Measurements from ENCODE around the gene CASP9. TPM values are rescaled to one million over a fixed set of nuclear protein-coding genes. Genes with fewer than 3 reads are reported as not detected.

CASP9 gene
- total RNA-seq, 1 donor from 2014 or later = 8.5 TPM

DNA sequence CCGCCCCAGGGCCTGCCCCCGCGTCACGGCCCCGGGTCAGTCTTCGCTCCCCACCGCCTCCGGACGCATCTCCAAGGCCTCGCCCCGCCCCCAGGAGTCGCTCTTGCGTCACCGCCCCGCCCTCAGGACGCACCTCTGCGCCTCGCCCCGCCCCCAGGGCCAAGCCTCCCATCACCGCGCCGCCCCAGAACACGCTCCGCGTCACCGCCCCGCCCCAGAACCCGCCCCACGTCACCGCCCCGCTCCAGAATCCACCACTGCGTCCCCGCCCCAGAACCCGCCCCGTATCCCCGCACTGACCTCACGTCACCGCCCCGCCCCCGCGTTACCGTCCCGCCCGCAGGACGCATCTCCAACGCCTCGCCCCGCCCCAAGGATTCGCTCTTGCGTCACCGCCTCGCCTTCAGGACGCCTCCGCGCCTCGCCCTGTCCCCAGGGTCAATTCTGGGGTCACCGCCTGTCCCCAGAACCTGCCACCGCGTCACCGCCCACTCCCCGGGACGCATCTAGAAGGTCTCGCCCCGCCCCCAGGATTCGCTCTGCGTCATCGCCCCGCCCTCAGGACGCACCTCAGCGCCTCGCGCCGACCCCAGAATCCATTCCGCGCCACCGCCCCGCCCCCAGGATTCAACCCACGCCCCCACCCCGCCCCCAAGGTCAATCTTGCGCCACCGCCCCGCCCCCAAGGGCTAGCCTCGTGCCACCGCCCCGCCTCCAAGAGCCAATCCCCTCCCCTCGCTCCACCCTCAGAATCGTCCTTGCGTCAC, 451 bp upstream of the CASP9 start:
- FAIRE-seq = no peak

DNA sequence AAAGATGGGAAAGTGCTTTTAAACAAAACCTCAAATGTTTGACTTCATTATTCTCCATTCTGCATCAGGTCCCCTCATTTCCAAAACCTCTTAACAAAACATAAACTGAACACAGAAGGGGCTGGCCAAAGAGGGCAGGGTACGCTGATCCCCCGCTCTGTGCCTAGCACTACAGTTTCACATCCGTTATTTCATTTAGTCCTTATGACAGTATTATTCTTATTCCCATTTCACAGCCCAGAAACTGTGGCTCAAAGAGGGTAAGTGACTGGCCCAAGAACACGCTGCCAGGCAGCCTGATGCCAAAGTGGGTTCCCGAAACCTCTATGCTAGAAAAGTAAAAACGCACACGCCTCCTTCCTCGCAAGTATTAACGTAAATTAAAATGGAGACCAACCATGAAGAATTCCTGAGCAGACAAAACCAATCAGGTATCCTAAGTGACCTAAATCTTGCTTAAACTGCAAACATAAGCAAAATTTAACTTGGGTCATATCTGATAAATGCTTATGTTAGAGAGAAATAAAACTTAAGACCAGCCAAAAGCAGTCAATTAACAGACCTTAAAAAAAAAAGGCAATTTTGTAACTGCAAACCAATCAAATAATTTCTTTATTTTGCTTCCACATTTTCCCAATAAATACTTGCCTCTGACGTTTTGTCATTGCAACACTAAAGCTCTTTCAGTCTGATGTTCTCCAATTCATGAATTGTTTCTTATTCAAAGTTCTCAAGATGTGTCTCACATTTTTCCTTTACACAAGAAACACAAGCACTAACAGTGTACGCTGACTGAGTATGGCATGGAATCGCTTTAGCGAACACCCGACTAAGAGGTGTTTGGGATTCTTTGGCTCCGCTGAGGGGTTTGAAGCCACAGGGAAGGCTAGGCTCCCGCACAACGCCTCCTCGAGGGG, 653 bp downstream of the CASP9 start:
- no peaks in the 10 kb centered on the region for H3K36me3 Mint-ChIP-seq (ENCODE audit: low read depth, unreplicated experiment)
- Histone ChIP-seq H3K4me3 (ENCODE audit: insufficient read depth, low read depth, low read length) (peak overlapping the region; percentile 72), H4K20me1 (ENCODE audit: insufficient read depth, low read length) (peaks cover 5% of the 10 kb centered on the region), H3K79me2 (ENCODE audit: insufficient read depth, low read length) (peaks cover 10% of the 10 kb centered on the region), H3K36me3 (ENCODE audit: insufficient read depth, low read length) (no peaks in the 10 kb centered on the region), H3K4me1 (ENCODE audit: insufficient read depth, low read length) (peaks cover 18% of the 10 kb centered on the region), H3K9ac (ENCODE audit: low read length) (peak overlapping the region; percentile 85), H3K4me2 (ENCODE audit: low read length) (peak overlapping the region; percentile 97), H3K27ac (ENCODE audit: low read depth, low read length) (peak overlapping the region; percentile 60), H3K27me3 (ENCODE audit: insufficient read depth, low read length) (no peaks in the 10 kb centered on the region), H2AFZ (ENCODE audit: low read depth, low read length) (peak overlapping the region; percentile 90), H3K9me3 (ENCODE audit: insufficient read depth, low read depth, low read length) (no peaks in the 10 kb centered on the region)
- peak overlapping the region; percentile 21 for H3K27ac Mint-ChIP-seq (ENCODE audit: unreplicated experiment)
- no peak for FAIRE-seq
- no peaks in the 10 kb centered on the region for H3K9me3 Mint-ChIP-seq (ENCODE audit: unreplicated experiment)
- no peak for TF ChIP-seq EZH2 (IDR thresholded peaks at IDR 0.05; ENCODE audit: insufficient read depth, low read length)
- TF ChIP-seq, protein P1, sequence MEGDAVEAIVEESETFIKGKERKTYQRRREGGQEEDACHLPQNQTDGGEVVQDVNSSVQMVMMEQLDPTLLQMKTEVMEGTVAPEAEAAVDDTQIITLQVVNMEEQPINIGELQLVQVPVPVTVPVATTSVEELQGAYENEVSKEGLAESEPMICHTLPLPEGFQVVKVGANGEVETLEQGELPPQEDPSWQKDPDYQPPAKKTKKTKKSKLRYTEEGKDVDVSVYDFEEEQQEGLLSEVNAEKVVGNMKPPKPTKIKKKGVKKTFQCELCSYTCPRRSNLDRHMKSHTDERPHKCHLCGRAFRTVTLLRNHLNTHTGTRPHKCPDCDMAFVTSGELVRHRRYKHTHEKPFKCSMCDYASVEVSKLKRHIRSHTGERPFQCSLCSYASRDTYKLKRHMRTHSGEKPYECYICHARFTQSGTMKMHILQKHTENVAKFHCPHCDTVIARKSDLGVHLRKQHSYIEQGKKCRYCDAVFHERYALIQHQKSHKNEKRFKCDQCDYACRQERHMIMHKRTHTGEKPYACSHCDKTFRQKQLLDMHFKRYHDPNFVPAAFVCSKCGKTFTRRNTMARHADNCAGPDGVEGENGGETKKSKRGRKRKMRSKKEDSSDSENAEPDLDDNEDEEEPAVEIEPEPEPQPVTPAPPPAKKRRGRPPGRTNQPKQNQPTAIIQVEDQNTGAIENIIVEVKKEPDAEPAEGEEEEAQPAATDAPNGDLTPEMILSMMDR (IDR thresholded peaks at IDR 0.05; ENCODE audit: insufficient read depth, low read depth, low read length) = no peak
- no peaks in the 10 kb centered on the region for H3K27me3 Mint-ChIP-seq (ENCODE audit: low read depth, unreplicated experiment)
- peaks cover 6% of the 10 kb centered on the region for H3K4me1 Mint-ChIP-seq (ENCODE audit: low read depth, unreplicated experiment)
- H3K4me3 Mint-ChIP-seq (ENCODE audit: unreplicated experiment) = peak overlapping the region; percentile 86
- peak; percentile 15 for DNase-seq (ENCODE audit: low read depth)

More for the DNA sequence above, 451 bp upstream of the CASP9 start:
- peaks cover 5% of the 10 kb centered on the region for H4K20me1 ChIP-seq (ENCODE audit: insufficient read depth, low read length)
- H3K79me2 ChIP-seq (ENCODE audit: insufficient read depth, low read length) = peaks cover 17% of the 10 kb centered on the region
- peak overlapping the region; percentile 98 for H3K27ac Mint-ChIP-seq (ENCODE audit: unreplicated experiment)
- H3K9ac ChIP-seq (ENCODE audit: low read length) = peak overlapping the region; percentile 95
- H3K27me3 ChIP-seq (ENCODE audit: insufficient read depth, low read length) = no peaks in the 10 kb centered on the region
- TF ChIP-seq, protein P1 (IDR thresholded peaks at IDR 0.05; ENCODE audit: insufficient read depth, low read depth, low read length) = no peak
- no peak for TF ChIP-seq EZH2 (IDR thresholded peaks at IDR 0.05; ENCODE audit: insufficient read depth, low read length)
- H3K4me3 Mint-ChIP-seq (ENCODE audit: unreplicated experiment) = peak overlapping the region; percentile 86
- H3K9me3 ChIP-seq (ENCODE audit: insufficient read depth, low read depth, low read length) = no peaks in the 10 kb centered on the region
- no peaks in the 10 kb centered on the region for H3K36me3 Mint-ChIP-seq (ENCODE audit: low read depth, unreplicated experiment)
- DNase-seq (ENCODE audit: low read depth) = peak; percentile 88
- peak overlapping the region; percentile 82 for H3K4me2 ChIP-seq (ENCODE audit: low read length)
- H3K36me3 ChIP-seq (ENCODE audit: insufficient read depth, low read length) = no peaks in the 10 kb centered on the region
- peak overlapping the region; percentile 66 for H3K4me3 ChIP-seq (ENCODE audit: insufficient read depth, low read depth, low read length)
- H3K27ac ChIP-seq (ENCODE audit: low read depth, low read length) = peak overlapping the region; percentile 99
- no peaks in the 10 kb centered on the region for H3K9me3 Mint-ChIP-seq (ENCODE audit: unreplicated experiment)
- peak overlapping the region; percentile 78 for H2AFZ ChIP-seq (ENCODE audit: low read depth, low read length)
- peaks cover 6% of the 10 kb centered on the region for H3K4me1 Mint-ChIP-seq (ENCODE audit: low read depth, unreplicated experiment)
- peaks cover 18% of the 10 kb centered on the region for H3K4me1 ChIP-seq (ENCODE audit: insufficient read depth, low read length)
- H3K27me3 Mint-ChIP-seq (ENCODE audit: low read depth, unreplicated experiment) = no peaks in the 10 kb centered on the region
